ENCODE results near the gene PREX1. TPM values are rescaled to one million over a fixed set of nuclear protein-coding genes. Genes with fewer than 3 reads are reported as not detected.

PREX1 gene
- total RNA-seq, 2 donors from 2014 or later, result 96.1 to 111 TPM

GRCh38 chr20:48620507-48621375 is 207.1 kb downstream of the PREX1 start:
- Mint-ChIP-seq H3K36me3 (ENCODE audit: low read depth) (peaks cover 28% of the 10 kb centered on the region), H3K4me3 (peak overlapping the region; percentile 45), H3K4me1 (peaks cover 10% of the 10 kb centered on the region), H3K27me3 (no peaks in the 10 kb centered on the region), H3K27ac (peak overlapping the region; percentile 12), H3K9me3 (no peaks in the 10 kb centered on the region)
- peak; percentile 83 for ATAC-seq (replicated peaks)

- peaks cover 22% of the 10 kb centered on the region for H3K36me3 Mint-ChIP-seq (ENCODE audit: low read depth)
- no peaks in the 10 kb centered on the region for H3K9me3 Mint-ChIP-seq
- no peak overlapping the region for H3K27ac Mint-ChIP-seq
- no peak for ATAC-seq (replicated peaks)
- no peak overlapping the region for H3K4me3 Mint-ChIP-seq
- H3K4me1 Mint-ChIP-seq, result peaks cover 10% of the 10 kb centered on the region
- no peaks in the 10 kb centered on the region for H3K27me3 Mint-ChIP-seq
Measured at GRCh38 chr20:48620154-48620506, 207.7 kb downstream of the PREX1 start.

DNA sequence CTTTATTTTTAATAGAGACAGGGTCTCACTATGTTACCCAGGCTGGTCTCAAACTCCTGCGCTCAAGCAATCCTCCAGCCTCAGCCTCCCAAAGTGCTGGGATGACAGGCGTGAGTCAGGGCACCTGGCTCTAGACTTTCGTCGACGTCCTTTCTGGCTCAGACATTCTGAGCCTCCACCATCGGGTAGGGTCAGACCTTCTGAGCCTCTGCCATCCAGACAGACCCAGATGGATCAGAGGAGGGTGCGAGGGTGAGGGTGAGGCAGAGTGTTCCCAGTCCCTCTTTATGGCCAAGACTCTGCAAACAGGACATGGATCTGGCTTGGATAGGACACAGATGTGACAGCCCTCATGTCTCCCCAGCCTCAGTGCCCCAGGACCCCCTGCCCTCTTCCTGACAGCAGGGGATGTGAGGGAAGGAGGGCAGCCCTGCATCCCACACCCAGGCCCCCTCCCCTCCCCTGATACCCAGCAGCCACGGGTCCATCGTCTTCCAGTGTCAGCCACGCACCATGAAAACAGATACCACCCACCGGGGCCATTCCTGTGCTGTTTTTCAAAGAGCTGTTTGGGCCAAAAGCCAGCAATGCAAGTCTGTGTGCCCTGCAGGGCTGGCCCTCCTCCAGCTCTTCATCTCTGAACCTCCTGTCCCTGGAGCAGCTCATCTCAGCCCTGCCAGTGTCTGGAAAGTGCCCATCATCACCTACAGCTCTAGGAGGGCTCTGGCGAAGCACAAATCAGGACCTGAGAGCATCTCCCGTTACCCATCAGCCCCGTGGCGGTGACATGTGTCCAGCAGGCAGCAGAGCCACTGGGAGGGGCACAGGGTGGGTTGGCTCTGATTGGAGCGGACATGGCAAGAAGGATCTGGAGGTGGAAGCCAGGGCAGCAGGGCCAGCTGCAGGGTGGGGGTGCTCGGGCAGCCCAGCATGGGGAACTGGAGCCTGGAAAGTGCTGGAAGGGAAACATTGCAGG is 208.4 kb downstream of the PREX1 start:
- Mint-ChIP-seq H3K9me3 (no peaks in the 10 kb centered on the region), H3K4me1 (peaks cover 10% of the 10 kb centered on the region), H3K36me3 (ENCODE audit: low read depth) (peaks cover 15% of the 10 kb centered on the region), H3K27ac (no peak overlapping the region), H3K27me3 (no peaks in the 10 kb centered on the region), H3K4me3 (no peak overlapping the region)
- no peak for ATAC-seq (replicated peaks)

- no peak overlapping the region for H3K4me3 Mint-ChIP-seq
- no peak overlapping the region for H3K27ac Mint-ChIP-seq
- no peaks in the 10 kb centered on the region for H3K9me3 Mint-ChIP-seq
- no peak for ATAC-seq (replicated peaks)
- no peaks in the 10 kb centered on the region for H3K27me3 Mint-ChIP-seq
- peaks cover 10% of the 10 kb centered on the region for H3K4me1 Mint-ChIP-seq
- peaks cover 12% of the 10 kb centered on the region for H3K36me3 Mint-ChIP-seq (ENCODE audit: low read depth)
Measured at GRCh38 chr20:48618631-48619030, 209.2 kb downstream of the PREX1 start.

DNA sequence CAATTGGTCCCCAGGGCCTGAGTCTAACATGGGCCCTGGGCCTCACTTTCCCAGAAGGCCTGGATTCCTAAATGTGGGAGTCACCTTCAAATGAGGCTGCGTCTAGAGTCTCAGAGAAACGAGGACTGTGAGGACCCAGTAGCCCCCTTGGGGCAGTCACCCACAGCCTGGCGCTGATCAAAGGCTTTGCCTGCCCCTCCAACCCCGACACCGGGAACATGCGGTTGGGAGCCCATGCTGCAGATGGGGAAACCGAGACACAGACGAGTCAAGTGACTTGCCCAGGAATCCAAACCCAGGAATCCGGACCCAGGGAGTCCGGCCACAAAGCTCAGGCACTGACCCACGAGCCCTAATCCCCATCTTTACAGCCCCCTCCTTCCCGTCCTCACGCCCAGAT is 209.7 kb downstream of the PREX1 start:
- peak overlapping the region; percentile 14 for H3K27ac Mint-ChIP-seq
- H3K36me3 Mint-ChIP-seq (ENCODE audit: low read depth), result peaks cover 6% of the 10 kb centered on the region
- ATAC-seq (replicated peaks), result no peak
- H3K4me3 Mint-ChIP-seq, result no peak overlapping the region
- H3K9me3 Mint-ChIP-seq, result no peaks in the 10 kb centered on the region
- H3K4me1 Mint-ChIP-seq, result peaks cover 10% of the 10 kb centered on the region
- H3K27me3 Mint-ChIP-seq, result no peaks in the 10 kb centered on the region

GRCh38 chr20:48617481-48617880 is 210.3 kb downstream of the PREX1 start:
- H3K4me3 Mint-ChIP-seq, result no peak overlapping the region
- H3K4me1 Mint-ChIP-seq, result peaks cover 10% of the 10 kb centered on the region
- H3K36me3 Mint-ChIP-seq (ENCODE audit: low read depth), result peaks cover under 1% of the 10 kb centered on the region
- no peaks in the 10 kb centered on the region for H3K27me3 Mint-ChIP-seq
- H3K9me3 Mint-ChIP-seq, result no peaks in the 10 kb centered on the region
- no peak for ATAC-seq (replicated peaks)
- peak overlapping the region; percentile 14 for H3K27ac Mint-ChIP-seq

GRCh38 chr20:48616481-48616880 is 211.3 kb downstream of the PREX1 start:
- Mint-ChIP-seq H3K9me3 (no peaks in the 10 kb centered on the region), H3K4me3 (no peak overlapping the region), H3K27me3 (no peaks in the 10 kb centered on the region), H3K36me3 (ENCODE audit: low read depth) (no peaks in the 10 kb centered on the region), H3K4me1 (peaks cover 10% of the 10 kb centered on the region), H3K27ac (peak overlapping the region; percentile 31)
- no peak for ATAC-seq (replicated peaks)

DNA sequence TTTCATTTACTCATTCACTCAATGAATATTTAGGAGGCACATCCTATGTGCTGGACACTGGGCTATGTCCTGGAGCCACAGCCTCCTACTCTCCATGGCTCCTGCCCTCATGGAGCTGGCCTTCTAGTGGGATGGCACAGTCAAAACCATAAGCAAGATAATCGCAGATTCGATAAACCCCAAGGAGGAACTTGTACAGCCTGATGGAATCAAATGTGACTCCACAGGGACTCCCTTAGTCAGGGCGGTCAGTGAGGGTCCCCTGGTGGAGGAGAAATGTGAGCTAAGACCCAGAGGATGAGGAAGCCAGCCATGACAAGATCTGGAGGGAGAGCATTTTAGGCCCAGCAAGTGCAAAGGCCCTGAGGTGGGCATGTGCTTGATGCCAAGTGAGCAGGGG is 211.9 kb downstream of the PREX1 start:
- Mint-ChIP-seq H3K36me3 (ENCODE audit: low read depth) (no peaks in the 10 kb centered on the region), H3K27me3 (no peaks in the 10 kb centered on the region), H3K4me1 (peaks cover 12% of the 10 kb centered on the region), H3K27ac (peak overlapping the region; percentile 31), H3K9me3 (no peaks in the 10 kb centered on the region), H3K4me3 (no peak overlapping the region)
- ATAC-seq (replicated peaks), result no peak

- no peak for ATAC-seq (replicated peaks)
- no peak overlapping the region for H3K27ac Mint-ChIP-seq
- peaks cover 17% of the 10 kb centered on the region for H3K4me1 Mint-ChIP-seq
- H3K27me3 Mint-ChIP-seq, result no peaks in the 10 kb centered on the region
- H3K4me3 Mint-ChIP-seq, result no peak overlapping the region
- no peaks in the 10 kb centered on the region for H3K36me3 Mint-ChIP-seq (ENCODE audit: low read depth)
- no peaks in the 10 kb centered on the region for H3K9me3 Mint-ChIP-seq
Measured at GRCh38 chr20:48614593-48615274, 213.1 kb downstream of the PREX1 start.

DNA sequence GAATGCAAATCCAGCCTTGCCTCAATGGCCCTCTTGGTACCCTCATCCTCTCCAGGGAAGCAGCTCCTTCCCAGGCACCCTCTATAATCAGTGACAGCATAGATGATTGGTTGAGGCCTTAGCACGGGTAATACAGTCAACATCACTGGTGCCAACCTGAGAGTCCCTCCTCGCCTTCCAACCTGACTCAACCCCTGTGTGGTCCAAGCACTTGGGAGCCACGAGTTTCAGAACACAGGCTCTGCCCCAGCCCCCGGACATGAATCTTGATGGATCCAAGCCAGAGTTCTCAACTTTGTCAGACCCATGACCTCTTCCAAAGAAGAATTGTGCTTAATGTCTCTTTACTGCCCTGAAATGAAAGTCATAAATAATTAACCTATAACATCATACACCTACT is 213.9 kb downstream of the PREX1 start:
- no peak for ATAC-seq (replicated peaks)
- no peak overlapping the region for H3K27ac Mint-ChIP-seq
- H3K4me3 Mint-ChIP-seq, result no peak overlapping the region
- H3K9me3 Mint-ChIP-seq, result no peaks in the 10 kb centered on the region
- H3K27me3 Mint-ChIP-seq, result no peaks in the 10 kb centered on the region
- H3K4me1 Mint-ChIP-seq, result peaks cover 23% of the 10 kb centered on the region
- no peaks in the 10 kb centered on the region for H3K36me3 Mint-ChIP-seq (ENCODE audit: low read depth)

GRCh38 chr20:48612335-48612734 is 215.5 kb downstream of the PREX1 start:
- no peak overlapping the region for H3K27ac Mint-ChIP-seq
- ATAC-seq (replicated peaks), result no peak
- no peaks in the 10 kb centered on the region for H3K36me3 Mint-ChIP-seq (ENCODE audit: low read depth)
- H3K4me1 Mint-ChIP-seq, result peaks cover 23% of the 10 kb centered on the region
- H3K4me3 Mint-ChIP-seq, result no peak overlapping the region
- no peaks in the 10 kb centered on the region for H3K27me3 Mint-ChIP-seq
- H3K9me3 Mint-ChIP-seq, result no peaks in the 10 kb centered on the region

DNA sequence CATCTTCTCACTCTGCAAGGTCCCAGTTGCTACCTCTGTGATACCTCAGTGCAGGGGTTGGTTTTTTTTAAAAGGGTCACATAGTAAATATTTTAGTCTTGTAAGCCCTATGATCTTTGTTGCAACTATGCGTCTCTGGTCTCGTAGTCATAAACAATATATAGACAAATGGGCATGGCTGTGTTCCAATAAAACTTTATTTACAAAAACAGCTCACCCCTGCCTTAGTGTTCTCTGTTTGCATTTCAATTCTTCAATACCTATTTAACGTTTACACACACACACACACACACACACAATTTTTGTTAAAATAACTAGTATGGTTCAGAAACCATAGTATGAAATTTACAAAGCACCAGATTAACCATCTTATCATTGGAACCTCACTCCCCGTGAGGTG is 216.8 kb downstream of the PREX1 start:
- H3K36me3 Mint-ChIP-seq (ENCODE audit: low read depth), result no peaks in the 10 kb centered on the region
- H3K4me3 Mint-ChIP-seq, result no peak overlapping the region
- H3K27me3 Mint-ChIP-seq, result no peaks in the 10 kb centered on the region
- H3K4me1 Mint-ChIP-seq, result peaks cover 20% of the 10 kb centered on the region
- H3K9me3 Mint-ChIP-seq, result no peaks in the 10 kb centered on the region
- no peak for ATAC-seq (replicated peaks)
- peak overlapping the region; percentile 58 for H3K27ac Mint-ChIP-seq

DNA sequence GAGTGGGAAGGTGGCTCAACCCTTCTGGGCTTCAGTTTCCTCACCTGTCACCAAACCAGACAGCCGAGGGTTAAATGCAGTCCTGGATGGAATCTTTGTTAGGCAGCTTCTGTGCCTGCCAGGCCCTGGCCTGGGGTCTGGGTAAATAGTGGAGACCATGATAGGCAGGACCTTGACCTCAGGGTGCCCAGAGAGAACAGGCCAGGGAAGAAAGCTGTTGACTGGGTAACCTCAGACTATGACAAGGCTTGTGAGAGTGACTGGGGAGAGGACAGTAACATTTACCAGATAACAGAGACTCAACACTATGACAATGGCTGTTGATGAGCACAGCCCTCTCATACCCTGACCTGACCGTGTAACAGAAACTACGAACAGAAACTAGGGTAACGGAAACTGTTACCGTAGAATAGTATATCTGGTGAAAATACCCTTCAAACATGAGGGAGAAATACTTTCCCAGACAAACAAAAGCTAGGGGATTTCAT is 218.3 kb downstream of the PREX1 start:
- H3K27ac Mint-ChIP-seq, result peak overlapping the region; percentile 58
- H3K36me3 Mint-ChIP-seq (ENCODE audit: low read depth), result no peaks in the 10 kb centered on the region
- no peaks in the 10 kb centered on the region for H3K9me3 Mint-ChIP-seq

GRCh38 chr20:48608756-48609155 is 219.0 kb downstream of the PREX1 start:
- Mint-ChIP-seq H3K27ac (peak overlapping the region; percentile 58), H3K36me3 (ENCODE audit: low read depth) (no peaks in the 10 kb centered on the region), H3K27me3 (no peaks in the 10 kb centered on the region), H3K4me3 (no peak overlapping the region), H3K4me1 (peaks cover 17% of the 10 kb centered on the region), H3K9me3 (no peaks in the 10 kb centered on the region)
- ATAC-seq (replicated peaks), result no peak

More for the DNA sequence above, 218.3 kb downstream of the PREX1 start:
- peak; percentile 100 for ATAC-seq (replicated peaks)
- Mint-ChIP-seq H3K27me3 (no peaks in the 10 kb centered on the region), H3K4me3 (peak overlapping the region; percentile 10), H3K4me1 (peaks cover 17% of the 10 kb centered on the region)
